Activated T-cell treated with anti-CD3 and anti-CD28 coated beads, Interleukin-2, amount 50 U/mL, for 48 hours (primary cell): ENCODE data around the gene ACTL8.
"Not testable (repeated sequence)": the region's sequence is repeated elsewhere in the genome, so short reads cannot be mapped to it uniquely, and the experiment has no call there.

ENCODE experiments used
- DNase-seq, 2 experiments: peaks; one replicate each; pipeline ENCODE4 v3.0.0-alpha.2; 2020

The ACTL8 gene

GRCh38 chr1:17736625-17737024 lies 18.5 kb upstream of the ACTL8 start:
- no peak for DNase-seq

GRCh38 chr1:17739050-17739449 lies 16.1 kb upstream of the ACTL8 start:
- DNase-seq: no peak

GRCh38 chr1:17741052-17741451 lies 14.1 kb upstream of the ACTL8 start:
- DNase-seq: no peak

GRCh38 chr1:17742583-17742982 lies 12.6 kb upstream of the ACTL8 start:
- no peak for DNase-seq

- DNase-seq: no peak
Observed at GRCh38 chr1:17743008-17743647, 12.0 kb upstream of the ACTL8 start.

- no peak for DNase-seq
Observed at GRCh38 chr1:17743925-17744324, 11.2 kb upstream of the ACTL8 start.

GRCh38 chr1:17744666-17745478 lies 10.3 kb upstream of the ACTL8 start:
- no peak for DNase-seq

GRCh38 chr1:17745479-17745955 lies 9.6 kb upstream of the ACTL8 start:
- DNase-seq: no peak

GRCh38 chr1:17746281-17746680 lies 8.9 kb upstream of the ACTL8 start:
- not testable (repeated sequence) for DNase-seq

GRCh38 chr1:17746920-17747319 lies 8.2 kb upstream of the ACTL8 start:
- DNase-seq: no peak

- DNase-seq: no peak
Observed at GRCh38 chr1:17750333-17750732, 4.8 kb upstream of the ACTL8 start.

- DNase-seq: no peak
Observed at GRCh38 chr1:17752356-17752755, 2.8 kb upstream of the ACTL8 start.

- DNase-seq: no peak
Observed at GRCh38 chr1:17757426-17757825, 2.3 kb downstream of the ACTL8 start.

GRCh38 chr1:17759114-17759513 lies 4.0 kb downstream of the ACTL8 start:
- DNase-seq: peak; percentile 27 to 28

GRCh38 chr1:17762313-17762712 lies 7.2 kb downstream of the ACTL8 start:
- no peak for DNase-seq

GRCh38 chr1:17763417-17763816 lies 8.3 kb downstream of the ACTL8 start:
- no peak for DNase-seq

GRCh38 chr1:17763995-17764394 lies 8.9 kb downstream of the ACTL8 start:
- DNase-seq: no peak

GRCh38 chr1:17764591-17764990 lies 9.5 kb downstream of the ACTL8 start:
- no peak for DNase-seq

- DNase-seq: no peak
Observed at GRCh38 chr1:17765444-17766411, 10.6 kb downstream of the ACTL8 start.

- no peak for DNase-seq
Observed at GRCh38 chr1:17768651-17769241, 13.6 kb downstream of the ACTL8 start.

GRCh38 chr1:17770983-17771382 lies 15.8 kb downstream of the ACTL8 start:
- no peak for DNase-seq

- DNase-seq: no peak
Observed at GRCh38 chr1:17772615-17773212, 17.6 kb downstream of the ACTL8 start.
